Liver (tissue), 9 donors: ENCODE measurements around the gene KCNRG. TPM values are rescaled to one million over a fixed set of nuclear protein-coding genes. Genes with fewer than 3 reads are reported as not detected.

Experiments
- DNase-seq: peaks from one replicate; pipeline ENCODE4 v3.0.0-alpha.2; 2017; ENCODE audit warnings: low spot score
- H3K27ac ChIP-seq, 2 donors: one replicate each; pipeline ENCODE4 v1.7.0; 2013; ENCODE audit warnings: inconsistent platforms in 2 of 2, low read length in 2 of 2, control low read depth in 1 of 2, low read depth in 1 of 2, mild to moderate bottlenecking in 1 of 2
- H3K27me3 ChIP-seq, 4 donors: one replicate each; pipeline versions ENCODE4 v1.6.1 to v1.7.0; 2013; ENCODE audit warnings: low read length in 3 of 4, inconsistent platforms in 1 of 4, mild to moderate bottlenecking in 1 of 4, moderate library complexity in 1 of 4; ENCODE audit not compliant: control insufficient read depth in 4 of 4, insufficient read depth in 4 of 4
- H3K36me3 ChIP-seq, 4 donors: one replicate each; pipeline versions ENCODE4 v1.6.1 to v1.7.0; 2013; ENCODE audit warnings: low read length in 3 of 4, mild to moderate bottlenecking in 3 of 4, low read depth in 1 of 4, moderate library complexity in 1 of 4; ENCODE audit not compliant: control insufficient read depth in 4 of 4, insufficient read depth in 3 of 4
- H3K4me1 ChIP-seq, 4 donors: one replicate each; pipeline versions ENCODE4 v1.6.1 to v1.7.0; 2013; ENCODE audit warnings: low read length in 3 of 4, mild to moderate bottlenecking in 3 of 4, moderate library complexity in 1 of 4; ENCODE audit not compliant: control insufficient read depth in 4 of 4, insufficient read depth in 4 of 4
- H3K4me3 ChIP-seq, 3 donors: one replicate each; pipeline versions ENCODE4 v1.6.1 to v1.7.0; 2013; ENCODE audit warnings: low read length in 3 of 3, control low read depth in 1 of 3, low read depth in 1 of 3, mild to moderate bottlenecking in 1 of 3
- H3K9ac ChIP-seq, 2 donors: one replicate each; pipeline ENCODE4 v1.7.0; 2013; ENCODE audit warnings: low read length in 2 of 2, mild to moderate bottlenecking in 2 of 2, moderate library complexity in 2 of 2, control low read depth in 1 of 2, low read depth in 1 of 2
- H3K9me3 ChIP-seq, 4 donors: one replicate each; pipeline versions ENCODE4 v1.6.1 to v1.7.0; 2013; ENCODE audit warnings: low read length in 3 of 4; ENCODE audit not compliant: control insufficient read depth in 4 of 4
- EGR1 ChIP-seq, 2 donors: IDR thresholded peaks; 2 replicates each; pipeline ENCODE4 v1.6.1; 2016 to 2018; ENCODE audit warnings: antibody characterized with exemption in 2 of 2, low read depth in 2 of 2
- FOXA1 ChIP-seq: IDR thresholded peaks from 2 replicates; pipeline ENCODE4 v1.6.1; 2016; ENCODE audit warnings: antibody characterized with exemption
- FOXA2 ChIP-seq: IDR thresholded peaks from 2 replicates; pipeline ENCODE4 v1.6.1; 2016; ENCODE audit warnings: antibody characterized with exemption
- GABPA ChIP-seq, 2 donors: IDR thresholded peaks in 1 of 2; conservative IDR thresholded peaks in 1 of 2; 2 replicates each; pipeline ENCODE4 v1.6.1; 2016; ENCODE audit warnings: antibody characterized with exemption in 2 of 2, mild to moderate bottlenecking in 1 of 2, moderate library complexity in 1 of 2
- HNF4A ChIP-seq, 2 donors: conservative IDR thresholded peaks; 2 replicates each; pipeline ENCODE4 v1.6.1; 2016; ENCODE audit warnings: antibody characterized with exemption in 2 of 2, mild to moderate bottlenecking in 2 of 2
- HNF4G ChIP-seq: IDR thresholded peaks from 2 replicates; pipeline ENCODE4 v1.6.1; 2016; ENCODE audit warnings: antibody characterized with exemption
- JUND ChIP-seq, 2 donors: IDR thresholded peaks; 2 replicates each; pipeline ENCODE4 v1.6.1; 2016; ENCODE audit warnings: antibody characterized with exemption in 2 of 2
- NR2F2 ChIP-seq: IDR thresholded peaks from 2 replicates; pipeline ENCODE4 v1.6.1; 2016; ENCODE audit warnings: antibody characterized with exemption
- RAD21 ChIP-seq, 2 donors: IDR thresholded peaks; 2 replicates each; pipeline ENCODE4 v1.6.1; 2016; ENCODE audit warnings: antibody characterized with exemption in 2 of 2, mild to moderate bottlenecking in 2 of 2
- RXRA ChIP-seq, 2 donors: IDR thresholded peaks; 2 replicates each; pipeline ENCODE4 v1.6.1; 2017 to 2018; ENCODE audit warnings: antibody characterized with exemption in 2 of 2, mild to moderate bottlenecking in 1 of 2
- SP1 ChIP-seq: IDR thresholded peaks from 2 replicates; pipeline ENCODE4 v1.6.1; 2018; ENCODE audit warnings: antibody characterized with exemption, mild to moderate bottlenecking
- TAF1 ChIP-seq: conservative IDR thresholded peaks from 2 replicates; pipeline ENCODE4 v1.6.1; 2016; ENCODE audit warnings: antibody characterized with exemption, mild to moderate bottlenecking
- YY1 ChIP-seq: IDR thresholded peaks from 2 replicates; pipeline ENCODE4 v1.6.1; 2016; ENCODE audit warnings: antibody characterized with exemption, mild to moderate bottlenecking
- WGBS: extraction: QIAGEN DNeasy Blood & Tissue Kit; methylation state at CpG from one replicate; pipeline ENCODE4 v1.1.7; 2013; 5-methylcytosine and 5-hydroxymethylcytosine counted together
- polyA plus RNA-seq, 2 donors: library from polyadenylated mRNA; stranded (reverse) in 1 of 2; unstranded in 1 of 2; fragments of 200-250 nt in 1 of 2; fragments of >200 nt in 1 of 2; fragmentation: Nextera tagmentation in 1 of 2; extraction: Ambion mirVana in 1 of 2; gene quantifications; one replicate each; pipeline versions ENCODE4 v1.2.1 to v1.2.3, GENCODE V29; 2013 to 2015
- total RNA-seq, 2 donors: library from RNA; depleted of rRNA; stranded (reverse); fragments of >200 nt; gene quantifications; one replicate each; pipeline ENCODE4 v1.2.3, GENCODE V29; 2014
- TF ChIP-seq, protein P1 (sequence below): IDR thresholded peaks from 2 replicates; pipeline ENCODE4 v1.6.1; 2016; ENCODE audit warnings: antibody characterized with exemption, mild to moderate bottlenecking
- TF ChIP-seq, protein P2 (sequence below): IDR thresholded peaks from 2 replicates; pipeline ENCODE4 v1.6.1; 2016; ENCODE audit warnings: antibody characterized with exemption
- TF ChIP-seq, protein P3 (sequence below): IDR thresholded peaks from 2 replicates; pipeline ENCODE4 v1.6.1; 2016; ENCODE audit warnings: antibody characterized with exemption
- TF ChIP-seq, protein P4 (sequence below): IDR thresholded peaks from 2 replicates; pipeline ENCODE4 v1.6.1; 2016; ENCODE audit warnings: antibody characterized with exemption
- TF ChIP-seq, protein P5 (sequence below): fragments of 150-350 bp; IDR thresholded peaks from 2 replicates; pipeline ENCODE4 v1.5.1; 2017; ENCODE audit warnings: improper control_type of control experiment, low read depth, low read length; ENCODE audit not compliant: missing input control
- donor health status: healthy.
- donor health status: healthy.
- donor health status: healthy.
- donor health status: healthy.
- donor health status: healthy.

KCNRG gene
- total and polyA plus RNA-seq, 4 donors: 0.18 to 2.1 (median 1.2) TPM

DNA sequence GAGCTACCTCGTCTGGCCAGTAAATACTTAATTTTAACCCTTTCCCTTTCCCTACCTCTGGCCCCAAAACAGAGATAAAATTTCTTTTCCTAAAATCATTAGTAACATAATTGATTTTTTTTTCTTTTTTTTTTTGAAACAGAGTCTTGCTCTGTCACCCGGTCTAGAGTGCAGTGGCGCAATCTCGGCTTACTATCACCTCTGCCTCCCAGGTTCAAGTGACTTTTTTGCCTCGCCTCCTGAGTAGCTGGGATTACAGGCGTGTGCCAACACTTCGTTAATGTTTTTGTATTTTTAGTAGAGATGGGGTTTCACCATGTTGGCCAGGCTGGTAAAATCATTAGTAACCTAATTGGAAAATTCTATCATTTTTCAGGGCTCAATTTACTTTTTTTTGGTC lies 28.8 kb upstream of the KCNRG start:
- Histone ChIP-seq H3K36me3 (peaks cover 0 to 2% (median 0%) of the 10 kb centered on the region in 4 donors), H3K4me3 (no peak overlapping the region), H3K9ac (no peak overlapping the region), H3K9me3 (no peaks in the 10 kb centered on the region), H3K27ac (no peak overlapping the region), H3K27me3 (no peaks in the 10 kb centered on the region), H3K4me1 (peaks cover 4 to 23% (median 18%) of the 10 kb centered on the region in 4 donors)
- no peak for DNase-seq
- TF ChIP-seq, protein P1, sequence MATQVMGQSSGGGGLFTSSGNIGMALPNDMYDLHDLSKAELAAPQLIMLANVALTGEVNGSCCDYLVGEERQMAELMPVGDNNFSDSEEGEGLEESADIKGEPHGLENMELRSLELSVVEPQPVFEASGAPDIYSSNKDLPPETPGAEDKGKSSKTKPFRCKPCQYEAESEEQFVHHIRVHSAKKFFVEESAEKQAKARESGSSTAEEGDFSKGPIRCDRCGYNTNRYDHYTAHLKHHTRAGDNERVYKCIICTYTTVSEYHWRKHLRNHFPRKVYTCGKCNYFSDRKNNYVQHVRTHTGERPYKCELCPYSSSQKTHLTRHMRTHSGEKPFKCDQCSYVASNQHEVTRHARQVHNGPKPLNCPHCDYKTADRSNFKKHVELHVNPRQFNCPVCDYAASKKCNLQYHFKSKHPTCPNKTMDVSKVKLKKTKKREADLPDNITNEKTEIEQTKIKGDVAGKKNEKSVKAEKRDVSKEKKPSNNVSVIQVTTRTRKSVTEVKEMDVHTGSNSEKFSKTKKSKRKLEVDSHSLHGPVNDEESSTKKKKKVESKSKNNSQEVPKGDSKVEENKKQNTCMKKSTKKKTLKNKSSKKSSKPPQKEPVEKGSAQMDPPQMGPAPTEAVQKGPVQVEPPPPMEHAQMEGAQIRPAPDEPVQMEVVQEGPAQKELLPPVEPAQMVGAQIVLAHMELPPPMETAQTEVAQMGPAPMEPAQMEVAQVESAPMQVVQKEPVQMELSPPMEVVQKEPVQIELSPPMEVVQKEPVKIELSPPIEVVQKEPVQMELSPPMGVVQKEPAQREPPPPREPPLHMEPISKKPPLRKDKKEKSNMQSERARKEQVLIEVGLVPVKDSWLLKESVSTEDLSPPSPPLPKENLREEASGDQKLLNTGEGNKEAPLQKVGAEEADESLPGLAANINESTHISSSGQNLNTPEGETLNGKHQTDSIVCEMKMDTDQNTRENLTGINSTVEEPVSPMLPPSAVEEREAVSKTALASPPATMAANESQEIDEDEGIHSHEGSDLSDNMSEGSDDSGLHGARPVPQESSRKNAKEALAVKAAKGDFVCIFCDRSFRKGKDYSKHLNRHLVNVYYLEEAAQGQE: no peak
- TF ChIP-seq JUND (IDR thresholded peaks at IDR 0.05) (peak in 1 of 2 donors; percentile 53), FOXA2 (no peak), YY1 (peak; percentile 18), RAD21 (IDR thresholded peaks at IDR 0.05) (no peak), FOXA1 (no peak), NR2F2 (no peak), HNF4A (conservative IDR thresholded peaks at IDR 0.05) (peak; percentile 67 to 75), RXRA (IDR thresholded peaks at IDR 0.05) (peak in 1 of 2 donors; percentile 73), TAF1 (no peak), EGR1 (IDR thresholded peaks at IDR 0.05; ENCODE audit: low read depth in 2 of 2) (no peak), HNF4G (no peak), GABPA (IDR thresholded peaks at IDR 0.05 in 1 of 2, conservative IDR thresholded peaks at IDR 0.05 in 1 of 2) (no peak), SP1 (no peak)
- TF ChIP-seq, protein P2, sequence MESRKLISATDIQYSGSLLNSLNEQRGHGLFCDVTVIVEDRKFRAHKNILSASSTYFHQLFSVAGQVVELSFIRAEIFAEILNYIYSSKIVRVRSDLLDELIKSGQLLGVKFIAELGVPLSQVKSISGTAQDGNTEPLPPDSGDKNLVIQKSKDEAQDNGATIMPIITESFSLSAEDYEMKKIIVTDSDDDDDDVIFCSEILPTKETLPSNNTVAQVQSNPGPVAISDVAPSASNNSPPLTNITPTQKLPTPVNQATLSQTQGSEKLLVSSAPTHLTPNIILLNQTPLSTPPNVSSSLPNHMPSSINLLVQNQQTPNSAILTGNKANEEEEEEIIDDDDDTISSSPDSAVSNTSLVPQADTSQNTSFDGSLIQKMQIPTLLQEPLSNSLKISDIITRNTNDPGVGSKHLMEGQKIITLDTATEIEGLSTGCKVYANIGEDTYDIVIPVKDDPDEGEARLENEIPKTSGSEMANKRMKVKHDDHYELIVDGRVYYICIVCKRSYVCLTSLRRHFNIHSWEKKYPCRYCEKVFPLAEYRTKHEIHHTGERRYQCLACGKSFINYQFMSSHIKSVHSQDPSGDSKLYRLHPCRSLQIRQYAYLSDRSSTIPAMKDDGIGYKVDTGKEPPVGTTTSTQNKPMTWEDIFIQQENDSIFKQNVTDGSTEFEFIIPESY: no peak
- TF ChIP-seq, protein P3, sequence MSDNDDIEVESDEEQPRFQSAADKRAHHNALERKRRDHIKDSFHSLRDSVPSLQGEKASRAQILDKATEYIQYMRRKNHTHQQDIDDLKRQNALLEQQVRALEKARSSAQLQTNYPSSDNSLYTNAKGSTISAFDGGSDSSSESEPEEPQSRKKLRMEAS: no peak
- TF ChIP-seq, protein P4, sequence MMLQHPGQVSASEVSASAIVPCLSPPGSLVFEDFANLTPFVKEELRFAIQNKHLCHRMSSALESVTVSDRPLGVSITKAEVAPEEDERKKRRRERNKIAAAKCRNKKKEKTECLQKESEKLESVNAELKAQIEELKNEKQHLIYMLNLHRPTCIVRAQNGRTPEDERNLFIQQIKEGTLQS: no peak
- TF ChIP-seq, protein P5, sequence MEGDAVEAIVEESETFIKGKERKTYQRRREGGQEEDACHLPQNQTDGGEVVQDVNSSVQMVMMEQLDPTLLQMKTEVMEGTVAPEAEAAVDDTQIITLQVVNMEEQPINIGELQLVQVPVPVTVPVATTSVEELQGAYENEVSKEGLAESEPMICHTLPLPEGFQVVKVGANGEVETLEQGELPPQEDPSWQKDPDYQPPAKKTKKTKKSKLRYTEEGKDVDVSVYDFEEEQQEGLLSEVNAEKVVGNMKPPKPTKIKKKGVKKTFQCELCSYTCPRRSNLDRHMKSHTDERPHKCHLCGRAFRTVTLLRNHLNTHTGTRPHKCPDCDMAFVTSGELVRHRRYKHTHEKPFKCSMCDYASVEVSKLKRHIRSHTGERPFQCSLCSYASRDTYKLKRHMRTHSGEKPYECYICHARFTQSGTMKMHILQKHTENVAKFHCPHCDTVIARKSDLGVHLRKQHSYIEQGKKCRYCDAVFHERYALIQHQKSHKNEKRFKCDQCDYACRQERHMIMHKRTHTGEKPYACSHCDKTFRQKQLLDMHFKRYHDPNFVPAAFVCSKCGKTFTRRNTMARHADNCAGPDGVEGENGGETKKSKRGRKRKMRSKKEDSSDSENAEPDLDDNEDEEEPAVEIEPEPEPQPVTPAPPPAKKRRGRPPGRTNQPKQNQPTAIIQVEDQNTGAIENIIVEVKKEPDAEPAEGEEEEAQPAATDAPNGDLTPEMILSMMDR: no peak
- 38% methylated on average over 7 of the region's 7 CpGs for WGBS
